Suppressor macrophage treated with lipopolysaccharide for 1 hour (primary cell): Measurements from ENCODE around the gene OR4N2.
A peak's percentile ranks its signal among the peaks of the same experiment; 100 is the strongest.
"Not testable (repeated sequence)": the region's sequence is repeated elsewhere in the genome, so short reads cannot be mapped to it uniquely, and the experiment has no call there.

ENCODE experiments used
- DNase-seq, 3 donors: peaks; one replicate each; pipeline ENCODE4 v3.0.0-alpha.2; 2020 to 2022

The OR4N2 gene, protein sequence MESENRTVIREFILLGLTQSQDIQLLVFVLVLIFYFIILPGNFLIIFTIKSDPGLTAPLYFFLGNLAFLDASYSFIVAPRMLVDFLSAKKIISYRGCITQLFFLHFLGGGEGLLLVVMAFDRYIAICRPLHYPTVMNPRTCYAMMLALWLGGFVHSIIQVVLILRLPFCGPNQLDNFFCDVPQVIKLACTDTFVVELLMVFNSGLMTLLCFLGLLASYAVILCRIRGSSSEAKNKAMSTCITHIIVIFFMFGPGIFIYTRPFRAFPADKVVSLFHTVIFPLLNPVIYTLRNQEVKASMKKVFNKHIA

DNA sequence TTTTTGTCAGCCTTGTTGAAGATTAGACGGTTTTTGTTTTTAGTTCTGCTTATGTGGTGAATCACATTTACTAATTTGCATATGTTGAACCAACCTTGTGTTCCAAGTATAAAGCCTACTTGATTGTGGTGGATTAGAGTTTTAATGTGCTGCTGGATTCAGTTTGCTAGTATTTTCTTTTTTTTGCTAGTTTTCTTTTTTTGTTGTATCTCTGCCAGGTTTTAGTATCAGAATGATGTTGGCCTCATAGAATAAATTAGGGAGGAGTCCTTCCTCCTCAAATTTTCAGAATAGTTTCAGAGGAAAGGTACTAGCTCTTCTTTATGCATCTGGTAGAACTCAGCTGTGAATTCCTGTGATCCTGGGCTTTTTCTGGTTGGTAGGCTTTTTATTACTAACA is at the start of gene OR4N2:
Gene OR4N2, plus strand, starts transcription at position 301 of the 400 bp plus-strand sequence. CDS start 23,679 bp downstream, outside the sequence.
- DNase-seq, result not testable (repeated sequence)

DNA sequence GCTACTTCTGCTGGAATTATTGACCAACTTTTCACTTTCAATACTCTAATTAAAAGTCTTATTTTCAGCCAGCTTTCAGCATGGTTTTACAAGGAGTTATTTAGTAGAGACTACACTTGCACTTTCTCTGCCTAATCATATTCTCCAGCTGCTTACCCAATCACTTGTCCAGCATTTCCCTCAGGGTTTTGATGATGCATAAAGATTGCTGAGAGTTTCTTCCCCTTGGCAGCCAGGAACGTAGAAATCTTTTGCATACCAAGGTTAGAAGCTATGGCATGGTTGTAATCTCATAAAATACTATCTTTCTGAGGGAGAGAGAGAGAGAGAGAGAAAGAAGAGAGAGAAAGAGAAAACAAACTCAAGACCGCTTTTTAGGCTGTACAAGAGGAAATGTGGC is 49.4 kb upstream of the OR4N2 start:
- DNase-seq, result no peak

DNA sequence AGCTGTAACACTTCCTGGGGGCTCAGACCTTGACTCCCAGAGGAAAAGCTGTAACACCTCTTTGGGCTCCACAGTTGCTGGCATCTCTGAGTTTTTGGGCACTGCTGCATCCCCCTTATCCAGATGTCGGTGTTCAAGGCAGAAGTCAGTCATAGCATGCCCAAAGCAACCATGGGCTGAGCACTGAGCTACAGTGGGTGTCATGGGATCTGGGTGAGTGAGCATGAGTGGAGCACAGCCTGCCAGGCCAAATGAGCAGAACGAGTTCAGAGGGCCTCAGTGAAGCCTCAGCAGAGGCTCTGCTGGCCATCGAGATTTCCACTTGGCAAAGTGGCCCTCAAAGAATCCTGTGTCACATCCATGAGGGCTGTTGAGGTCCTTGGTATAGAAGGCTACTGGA is 32.1 kb upstream of the OR4N2 start:
- DNase-seq, result not testable (repeated sequence)

DNA sequence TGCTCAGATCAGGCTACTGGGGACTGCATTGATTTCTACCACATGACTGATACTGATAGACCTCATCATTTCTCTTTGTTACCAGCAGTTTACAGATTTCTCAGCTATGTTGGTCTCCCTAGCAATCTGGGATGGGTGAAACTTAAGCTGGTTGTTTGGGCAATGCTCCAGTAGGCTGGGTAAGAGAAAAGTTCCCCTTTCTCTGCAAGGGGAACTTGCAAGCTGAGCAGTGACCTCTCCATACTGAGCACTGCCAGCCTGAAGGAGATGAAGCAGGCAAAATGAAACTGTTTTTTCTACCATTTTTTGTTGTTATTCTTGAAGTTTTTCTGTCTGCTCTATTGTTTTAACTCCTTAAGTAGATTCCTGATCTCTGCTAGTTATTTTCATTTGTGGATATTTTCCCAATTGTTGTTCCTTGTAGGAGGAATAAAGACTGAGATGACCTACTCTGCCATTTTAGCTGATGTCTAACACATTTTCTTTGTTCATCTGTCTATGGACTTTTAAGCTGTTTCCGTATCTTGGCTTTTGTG is 31.6 kb upstream of the OR4N2 start:
- DNase-seq, result peak in 1 of 3 donors; percentile 1

DNA sequence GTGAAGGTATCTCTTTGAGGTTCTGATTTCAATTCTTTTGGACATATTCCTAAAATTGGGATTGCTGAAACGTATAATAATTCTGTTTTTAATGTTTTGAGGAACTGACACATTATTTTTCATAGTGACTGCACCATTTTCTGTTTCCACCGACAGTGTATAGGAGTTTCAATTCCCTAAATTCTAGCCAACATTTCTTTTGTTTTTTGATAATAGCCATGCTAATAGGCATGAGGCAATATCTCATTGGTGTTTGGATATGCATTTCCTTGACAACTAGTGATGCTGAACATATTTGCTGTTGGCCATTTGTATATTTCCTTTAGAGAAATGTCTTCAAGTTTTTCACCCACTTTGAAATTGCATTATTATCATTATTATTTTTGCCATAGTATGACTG is 31.1 kb upstream of the OR4N2 start:
- peak in 1 of 3 donors; percentile 3 for DNase-seq

DNA sequence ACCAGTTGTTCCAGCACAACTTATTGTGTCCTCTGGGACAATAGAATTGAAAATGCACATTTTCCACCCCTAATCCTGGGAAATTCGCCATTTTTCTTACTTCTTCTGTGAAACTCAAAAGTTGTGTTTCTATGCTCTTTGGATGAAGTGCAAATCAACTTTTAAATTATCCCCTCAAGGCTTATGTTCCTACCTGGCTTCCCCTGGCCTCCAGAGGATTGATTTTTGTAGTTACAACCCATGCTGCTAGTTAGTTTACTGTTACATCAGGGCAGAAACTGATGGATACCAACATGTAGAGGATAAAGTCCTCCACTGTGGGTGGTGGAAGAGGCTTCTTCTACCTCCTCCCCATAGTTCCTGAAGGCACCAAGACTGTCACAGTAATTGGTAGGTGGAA is 30.4 kb upstream of the OR4N2 start, which contains the start of gene OR4M1:
Gene OR4M1, plus strand, starts transcription at position 301 of the 400 bp plus-strand sequence. CDS start 6,819 bp downstream, outside the sequence.
- DNase-seq, result not testable (repeated sequence)

DNA sequence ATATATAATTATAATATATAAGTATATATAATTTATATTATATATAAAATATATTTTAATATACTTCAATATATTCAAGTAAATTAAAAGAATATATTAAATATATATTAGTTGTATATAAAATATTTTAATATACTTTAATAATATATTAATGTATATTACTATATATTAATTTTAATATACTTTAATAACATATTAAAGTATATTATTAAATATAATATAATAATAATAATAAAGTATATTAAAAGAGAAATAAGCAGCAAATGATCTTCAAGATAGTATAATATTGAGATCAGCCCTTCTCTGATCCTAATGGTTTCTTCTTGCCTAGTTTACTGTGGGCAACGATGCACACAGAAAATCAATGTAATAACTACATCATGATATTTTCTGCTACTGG is 28.0 kb upstream of the OR4N2 start:
- DNase-seq, result no peak

DNA sequence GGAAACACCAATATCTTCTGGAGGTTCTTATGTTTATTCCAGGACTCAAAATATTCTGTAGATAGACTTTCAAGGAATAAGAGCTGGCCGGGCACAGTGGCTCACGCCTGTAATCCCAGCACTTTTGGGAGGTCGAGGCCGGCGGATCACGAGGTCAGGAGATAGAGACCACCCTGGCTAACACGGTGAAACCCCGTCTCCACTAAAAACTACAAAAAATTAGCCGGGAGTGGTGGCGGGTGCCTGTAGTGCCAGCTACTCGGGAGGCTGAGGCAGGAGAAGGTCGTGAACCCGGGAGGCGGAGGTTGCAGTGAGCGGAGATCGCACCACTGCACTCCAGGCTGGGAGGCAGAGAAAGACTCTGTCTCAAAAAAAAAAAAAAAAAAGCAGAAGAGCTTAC is 17.7 kb upstream of the OR4N2 start:
- DNase-seq, result not testable (repeated sequence)

DNA sequence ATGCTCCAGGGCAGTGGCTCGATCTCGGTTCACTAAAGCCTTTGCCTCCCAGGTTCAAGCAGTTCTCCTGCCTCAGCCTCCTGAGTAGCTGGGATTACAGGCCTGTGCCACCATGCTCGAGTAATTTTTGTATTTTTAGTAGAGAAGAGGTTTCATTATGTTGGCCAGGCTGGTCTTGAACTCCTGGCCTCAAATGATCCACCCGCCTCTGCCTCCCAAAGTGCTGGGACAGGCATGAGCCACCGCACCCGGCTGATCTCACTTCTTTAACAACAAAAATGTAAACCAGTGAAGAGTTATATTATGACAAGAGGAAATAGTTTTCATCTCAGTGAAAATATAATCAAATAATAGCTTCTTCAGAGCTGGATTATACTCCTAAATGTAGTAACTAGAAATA is 16.3 kb upstream of the OR4N2 start:
- DNase-seq, result not testable (repeated sequence)

DNA sequence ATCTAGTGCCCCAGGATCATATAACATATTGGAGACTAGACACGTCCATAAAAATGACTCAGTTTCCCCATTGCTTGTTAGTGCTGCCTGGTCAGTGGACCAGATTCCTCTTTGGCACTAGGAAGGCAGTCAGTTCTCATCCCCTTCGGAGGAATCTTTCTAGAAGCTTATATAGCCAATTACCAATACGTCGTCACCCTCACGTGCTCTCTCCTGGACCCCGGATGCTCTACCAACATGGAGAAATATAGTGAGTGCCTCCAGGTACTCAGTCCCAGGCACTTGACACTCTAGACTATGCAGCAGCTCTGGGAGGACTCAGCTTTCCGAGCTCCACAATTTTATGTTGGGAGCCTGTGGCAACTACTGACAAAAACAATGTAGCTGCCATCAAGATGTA is 15.4 kb upstream of the OR4N2 start:
- DNase-seq, result not testable (repeated sequence)

DNA sequence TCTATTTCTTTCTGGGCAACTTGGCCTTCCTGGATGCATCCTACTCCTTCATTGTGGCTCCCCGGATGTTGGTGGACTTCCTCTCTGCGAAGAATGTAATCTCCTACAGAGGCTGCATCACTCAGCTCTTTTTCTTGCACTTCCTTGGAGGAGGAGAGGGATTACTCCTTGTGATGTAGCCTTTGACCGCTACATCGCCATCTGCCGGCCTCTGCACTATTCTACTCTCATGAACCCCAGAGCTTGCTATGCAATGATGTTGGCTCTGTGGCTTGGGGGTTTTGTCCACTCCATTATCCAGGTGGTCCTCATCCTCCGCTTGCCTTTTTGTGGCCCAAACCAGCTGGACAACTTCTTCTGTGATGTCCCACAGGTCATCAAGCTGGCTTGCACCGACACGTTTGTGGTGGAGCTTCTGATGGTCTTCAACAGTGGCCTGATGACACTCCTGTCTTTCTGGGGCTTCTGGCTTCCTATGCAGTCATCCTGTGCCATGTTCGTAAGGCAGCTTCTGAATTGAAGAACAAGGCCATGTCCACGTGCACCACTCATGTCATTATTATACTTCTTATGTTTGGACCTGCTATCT is 7.0 kb upstream of the OR4N2 start:
- DNase-seq, result not testable (repeated sequence)

DNA sequence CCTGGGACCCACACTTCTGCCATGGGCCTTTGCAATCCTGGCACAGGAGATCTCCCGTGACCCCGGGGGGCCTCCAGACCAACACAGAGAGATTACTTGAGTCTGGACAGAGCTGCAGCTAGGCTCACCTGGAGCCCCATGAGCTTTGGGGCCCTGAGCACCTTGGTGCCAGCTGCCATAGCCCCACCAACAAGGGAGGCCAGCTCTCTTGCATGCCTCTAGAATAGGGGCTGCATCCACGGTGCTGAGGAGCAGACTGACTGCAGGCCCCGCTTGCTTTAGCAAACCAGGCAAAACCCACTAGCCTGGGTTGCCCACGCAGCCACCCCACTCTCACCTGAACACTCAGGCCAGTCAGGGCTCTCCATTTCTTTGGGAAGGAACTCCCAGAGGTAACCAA is 3.7 kb upstream of the OR4N2 start:
- no peak for DNase-seq

DNA sequence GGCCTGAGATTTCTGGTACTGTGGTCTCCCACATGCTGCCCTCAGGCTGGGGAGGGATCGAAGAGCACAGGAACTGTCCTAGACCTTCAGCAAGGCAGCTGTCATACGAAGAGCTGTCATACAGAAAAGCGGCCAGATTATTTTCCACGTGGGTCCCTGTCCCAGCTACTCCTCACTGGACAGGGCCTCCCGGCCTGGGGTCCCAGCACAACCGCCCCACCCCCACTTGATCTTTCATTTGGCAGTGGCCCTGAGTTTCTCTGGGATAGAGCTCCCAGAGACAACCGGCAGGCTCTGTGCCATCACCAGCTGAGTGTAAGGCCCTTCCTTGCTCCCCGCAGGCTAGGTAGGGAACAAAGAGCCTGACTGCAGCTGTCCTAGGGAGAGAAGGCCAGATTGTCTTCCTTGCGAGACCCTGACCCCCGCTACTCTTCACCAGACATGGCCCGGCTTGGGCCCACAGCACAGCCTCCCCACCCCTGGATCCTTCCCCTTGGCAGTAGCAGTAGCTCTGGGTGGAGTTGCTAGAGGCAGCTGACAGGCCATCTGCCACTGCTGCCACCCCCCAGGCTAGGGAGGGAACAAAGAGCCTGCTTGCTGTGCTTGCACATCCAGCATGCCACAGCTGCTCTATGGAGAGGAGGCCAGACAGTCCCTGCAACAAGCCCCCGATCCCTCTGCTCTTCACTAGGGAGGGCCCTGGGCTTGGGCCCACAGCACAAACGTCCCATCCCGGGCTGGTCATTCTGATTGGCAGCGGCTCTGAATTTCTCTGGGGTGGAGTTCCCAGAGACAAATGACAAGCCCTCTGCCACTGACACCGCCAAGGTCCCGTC is 3.1 kb upstream of the OR4N2 start:
- DNase-seq, result no peak

DNA sequence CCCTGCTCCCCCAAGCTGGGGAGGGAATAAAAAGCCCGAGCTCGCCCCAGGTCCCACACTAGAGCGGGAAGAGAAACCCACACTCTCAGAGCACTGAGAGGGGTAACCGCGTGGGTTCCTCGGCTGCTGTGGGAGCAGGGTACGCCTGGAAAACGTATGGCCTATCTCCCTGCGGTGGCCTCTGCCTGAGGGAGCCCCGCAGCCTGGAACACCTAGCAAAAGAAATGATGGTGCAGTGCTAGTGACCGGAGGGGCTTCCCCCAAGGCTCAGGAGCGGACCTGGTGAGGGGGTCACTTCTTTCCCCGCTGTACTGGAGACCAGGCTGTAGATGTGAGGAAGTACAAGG is 2.5 kb upstream of the OR4N2 start:
- DNase-seq, result no peak

DNA sequence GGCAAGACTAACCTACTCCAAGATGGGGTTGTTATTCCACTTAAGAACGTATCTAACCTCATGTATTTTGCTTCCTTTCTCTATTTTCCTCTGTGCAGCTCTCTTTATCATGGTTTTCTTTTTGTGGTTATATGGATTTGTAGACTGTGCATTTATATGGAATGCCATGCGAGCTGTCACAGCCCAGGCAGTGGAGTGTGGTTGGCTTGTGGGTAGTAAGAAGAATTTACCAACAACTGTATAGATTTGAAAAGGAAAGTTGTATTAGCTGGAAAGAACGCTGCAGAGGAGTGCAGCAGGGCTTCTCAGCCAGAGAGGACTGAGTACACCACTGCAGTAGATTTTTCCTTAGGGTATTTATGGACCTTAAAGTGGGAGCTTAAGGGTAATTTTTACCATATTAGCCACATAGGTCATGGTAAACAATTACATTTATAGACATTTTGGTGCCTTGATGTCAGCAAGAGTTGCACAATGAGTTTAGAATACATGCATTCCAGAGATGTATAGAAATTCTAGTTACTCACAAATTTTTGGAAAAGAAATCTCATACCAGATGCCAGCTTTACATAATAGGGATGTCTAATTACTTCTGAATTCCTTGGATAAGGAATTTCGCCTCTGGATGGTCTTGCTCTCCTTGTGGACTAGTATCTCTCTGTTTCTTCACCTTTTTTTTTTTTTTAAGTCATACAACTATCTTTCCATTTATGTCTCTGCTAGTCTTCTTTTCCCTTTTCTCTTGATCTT is 9.8 kb downstream of the OR4N2 start:
- DNase-seq, result not testable (repeated sequence)

DNA sequence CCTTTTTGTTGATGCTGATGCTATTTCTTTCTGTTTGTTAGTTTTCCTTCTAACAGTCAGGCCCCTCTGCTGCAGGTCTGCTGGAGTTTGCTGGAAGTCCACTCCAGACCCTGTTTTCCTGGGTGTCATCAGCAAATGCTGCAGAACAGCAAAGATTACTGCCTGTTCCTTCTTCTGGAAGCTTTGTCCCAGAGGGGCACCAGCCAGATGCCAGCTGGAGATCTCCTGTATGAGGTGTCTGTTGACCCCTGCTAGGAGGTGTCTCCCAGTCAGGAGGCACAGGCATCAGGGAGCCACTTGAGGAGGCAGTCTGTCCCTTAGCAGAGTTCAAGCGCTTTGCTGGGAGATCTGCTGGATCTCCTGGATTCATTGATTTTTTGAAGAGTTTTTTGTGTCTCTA is 16.3 kb downstream of the OR4N2 start:
- DNase-seq, result not testable (repeated sequence)

DNA sequence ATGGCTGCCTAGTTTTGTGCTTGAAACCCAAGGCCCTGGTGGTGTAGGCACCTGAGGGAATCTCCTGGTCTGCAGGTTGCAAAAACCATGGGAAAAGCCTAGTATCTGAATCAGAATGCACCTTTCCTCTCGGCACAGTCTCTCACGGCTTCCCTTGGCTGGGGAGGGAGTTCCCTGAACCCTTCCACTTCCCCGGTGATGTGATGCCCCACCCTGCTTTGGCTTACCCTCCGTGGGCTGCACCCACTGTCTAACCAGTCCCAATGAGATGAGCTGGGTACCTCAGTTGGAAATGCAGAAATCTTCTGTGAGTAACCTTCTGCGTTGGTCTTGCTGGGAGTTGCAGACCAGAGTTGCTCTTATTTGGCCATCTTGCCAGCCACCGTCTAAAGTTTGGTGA is 17.4 kb downstream of the OR4N2 start:
- DNase-seq, result not testable (repeated sequence)

DNA sequence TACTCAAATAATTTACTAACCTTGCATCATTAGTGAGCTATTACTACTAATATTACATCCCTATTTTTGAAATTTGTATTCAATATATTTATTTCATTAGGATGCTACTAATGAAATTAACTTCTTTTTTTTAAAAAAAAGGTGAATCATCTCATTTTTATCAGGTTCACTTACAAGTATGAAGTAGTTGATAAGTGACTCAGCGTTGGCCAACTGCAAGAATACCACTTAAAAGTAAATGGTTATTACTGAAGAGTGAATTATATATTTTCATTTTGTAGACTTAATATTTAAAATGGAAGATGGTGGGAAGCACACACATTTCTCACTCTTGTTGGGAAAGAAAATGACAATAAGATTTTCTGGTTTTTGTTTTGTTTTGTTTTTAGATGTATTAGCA is 19.6 kb downstream of the OR4N2 start:
- no peak for DNase-seq

DNA sequence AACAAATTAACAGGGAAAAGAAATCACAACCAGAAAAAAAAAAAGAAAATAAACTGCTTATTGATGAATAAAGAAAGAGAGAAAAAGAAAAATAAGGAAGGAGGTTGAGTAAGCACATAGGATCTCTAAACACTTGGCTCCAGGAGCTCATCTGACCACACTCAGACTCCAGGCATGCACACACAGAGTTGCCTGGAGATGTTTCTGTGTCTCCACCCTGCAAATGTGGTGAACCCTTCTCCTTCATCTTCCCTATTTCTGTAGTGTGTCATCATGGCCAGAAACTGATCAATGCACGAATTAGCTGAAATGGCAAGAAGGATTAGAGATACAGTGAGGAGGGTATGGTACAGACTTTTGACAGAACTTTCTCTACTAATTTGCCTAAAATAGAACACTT is 20.2 kb downstream of the OR4N2 start:
- DNase-seq, result no peak

DNA sequence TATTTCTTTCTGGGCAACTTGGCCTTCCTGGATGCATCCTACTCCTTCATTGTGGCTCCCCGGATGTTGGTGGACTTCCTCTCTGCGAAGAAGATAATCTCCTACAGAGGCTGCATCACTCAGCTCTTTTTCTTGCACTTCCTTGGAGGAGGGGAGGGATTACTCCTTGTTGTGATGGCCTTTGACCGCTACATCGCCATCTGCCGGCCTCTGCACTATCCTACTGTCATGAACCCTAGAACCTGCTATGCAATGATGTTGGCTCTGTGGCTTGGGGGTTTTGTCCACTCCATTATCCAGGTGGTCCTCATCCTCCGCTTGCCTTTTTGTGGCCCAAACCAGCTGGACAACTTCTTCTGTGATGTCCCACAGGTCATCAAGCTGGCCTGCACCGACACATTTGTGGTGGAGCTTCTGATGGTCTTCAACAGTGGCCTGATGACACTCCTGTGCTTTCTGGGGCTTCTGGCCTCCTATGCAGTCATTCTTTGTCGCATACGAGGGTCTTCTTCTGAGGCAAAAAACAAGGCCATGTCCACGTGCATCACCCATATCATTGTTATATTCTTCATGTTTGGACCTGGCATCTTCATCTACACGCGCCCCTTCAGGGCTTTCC is 24.2 kb downstream of the OR4N2 start:
- not testable (repeated sequence) for DNase-seq

DNA sequence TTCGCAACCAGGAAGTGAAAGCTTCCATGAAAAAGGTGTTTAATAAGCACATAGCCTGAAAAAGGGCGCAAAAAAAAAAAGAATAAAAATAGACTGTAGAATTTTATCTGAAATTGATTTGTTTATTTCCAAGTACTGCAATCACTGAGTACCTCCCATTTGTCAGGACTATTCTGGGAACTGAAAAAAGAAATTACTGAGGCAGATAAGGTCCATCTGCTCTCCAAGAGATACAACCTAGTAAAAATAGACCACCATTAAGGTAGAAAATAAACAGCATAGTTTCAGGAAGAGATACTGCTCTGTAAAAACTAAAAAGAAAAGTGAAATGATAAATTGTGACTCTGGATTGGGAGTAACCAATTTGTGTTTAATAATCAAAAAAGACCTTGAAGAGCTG is 24.7 kb downstream of the OR4N2 start:
- no peak for DNase-seq

DNA sequence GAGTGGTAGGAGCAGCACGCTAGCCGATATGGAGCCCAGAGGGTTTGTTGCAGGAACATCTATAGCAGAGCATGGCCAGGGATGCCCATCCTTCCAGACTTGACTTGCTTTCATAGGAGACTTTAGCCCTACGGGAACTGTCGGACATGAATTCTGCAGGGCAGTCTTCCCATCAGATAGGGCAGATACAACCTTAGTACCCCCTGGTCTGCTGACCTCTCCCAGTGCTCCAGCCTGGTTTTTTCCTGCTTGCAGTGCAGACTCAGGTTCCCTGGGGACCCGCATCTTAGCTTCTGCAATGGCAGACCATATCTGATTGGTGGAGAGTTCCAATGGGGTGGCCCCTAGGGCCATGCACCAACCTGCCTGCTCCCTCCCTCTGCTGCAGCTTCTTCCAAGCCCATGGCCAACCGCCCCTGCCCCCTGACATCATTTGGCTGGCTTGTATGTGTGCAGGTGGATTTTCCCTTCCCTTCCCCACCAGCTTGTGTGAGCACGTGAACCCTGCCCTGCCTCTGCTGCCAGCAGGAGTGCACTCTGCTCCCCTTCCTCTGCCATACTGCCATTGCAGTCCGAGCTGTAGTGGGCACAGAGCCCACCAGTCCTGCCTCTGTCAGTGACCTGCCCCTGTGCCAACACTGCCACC is 30.8 kb downstream of the OR4N2 start:
- DNase-seq, result not testable (repeated sequence)
